ENCODE data around the gene GPR55. TPM values are rescaled to one million over a fixed set of nuclear protein-coding genes. Genes with fewer than 3 reads are reported as not detected.
A peak's percentile ranks its signal among the peaks of the same experiment; 100 is the strongest.
"Not testable (repeated sequence)": the region's sequence is repeated elsewhere in the genome, so short reads cannot be mapped to it uniquely, and the experiment has no call there.

The GPR55 gene
- total RNA-seq, 1 donor from 2014 or later = 0.22 TPM

DNA sequence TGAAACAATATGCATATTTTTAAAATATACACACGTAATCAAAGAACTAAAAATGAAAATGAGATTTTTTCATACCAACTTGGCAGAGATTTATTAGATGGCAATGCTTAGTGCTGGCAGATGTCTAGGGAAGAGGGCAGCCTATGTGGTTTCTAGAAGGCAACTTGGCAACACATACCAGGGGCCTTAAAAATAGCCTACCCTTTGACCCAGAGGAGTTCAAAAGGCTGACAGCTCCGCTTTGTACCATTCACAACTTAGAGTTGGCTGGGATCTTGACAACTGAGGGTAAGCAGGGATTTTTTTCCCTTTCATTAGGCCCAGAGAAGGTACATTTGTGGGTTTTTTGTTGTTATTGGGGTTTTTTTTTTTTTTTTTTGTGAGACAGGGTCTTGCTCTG, 26.4 kb upstream of the GPR55 start:
- no peak for DNase-seq (ENCODE audit: low spot score)

DNA sequence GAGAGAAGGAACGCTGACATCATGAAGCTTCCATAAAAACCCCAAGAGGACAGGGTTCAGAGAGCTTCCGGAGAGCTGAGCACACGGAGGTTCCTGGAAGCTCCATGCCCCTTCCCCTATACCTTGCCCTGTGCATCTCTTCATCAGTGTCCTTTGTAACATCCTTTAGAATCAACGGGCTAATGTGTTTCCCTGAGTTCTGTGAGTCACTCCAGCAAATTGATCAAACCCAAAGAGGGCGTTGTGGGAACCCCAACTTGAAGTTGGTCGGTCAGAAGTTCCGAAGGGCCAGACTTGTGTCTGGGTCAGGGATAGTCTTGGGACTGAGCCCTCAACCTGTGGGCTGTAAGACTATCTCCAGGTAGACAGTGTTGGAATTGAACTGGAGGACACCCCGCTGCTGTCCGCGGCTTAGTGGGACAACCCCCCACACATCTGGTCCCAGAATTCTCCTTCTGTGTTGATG, 25.9 kb upstream of the GPR55 start:
- no peak for DNase-seq (ENCODE audit: low spot score)

- DNase-seq (ENCODE audit: low spot score) = no peak
Observed at GRCh38 chr2:230949966-230950873, 25.2 kb upstream of the GPR55 start.

DNA sequence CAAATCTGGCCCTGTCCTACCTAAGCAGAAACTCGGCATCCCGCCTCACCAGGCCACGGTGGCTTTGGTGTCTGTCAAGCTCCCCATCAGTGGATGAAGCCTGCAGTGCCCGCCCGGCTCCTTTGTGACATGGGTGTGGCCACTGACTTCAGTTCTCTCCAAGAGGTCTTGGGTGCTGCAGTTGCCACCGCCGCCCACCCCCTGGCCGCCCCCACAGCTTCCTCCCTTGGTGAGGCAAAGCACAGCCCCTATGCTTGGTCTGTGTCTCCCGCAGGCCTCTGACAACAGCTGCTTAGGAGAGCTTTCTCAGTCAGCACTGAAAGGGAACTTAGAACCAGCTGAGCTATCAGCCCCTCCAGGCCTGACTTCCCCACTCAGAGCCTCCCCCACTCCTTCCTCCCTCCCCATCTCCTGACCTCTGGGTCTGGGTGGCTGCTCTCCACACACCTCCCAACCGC, 22.9 kb upstream of the GPR55 start:
- DNase-seq (ENCODE audit: low spot score) = peak; percentile 88

GRCh38 chr2:230947235-230947576, 22.2 kb upstream of the GPR55 start:
- DNase-seq (ENCODE audit: low spot score) = no peak

DNA sequence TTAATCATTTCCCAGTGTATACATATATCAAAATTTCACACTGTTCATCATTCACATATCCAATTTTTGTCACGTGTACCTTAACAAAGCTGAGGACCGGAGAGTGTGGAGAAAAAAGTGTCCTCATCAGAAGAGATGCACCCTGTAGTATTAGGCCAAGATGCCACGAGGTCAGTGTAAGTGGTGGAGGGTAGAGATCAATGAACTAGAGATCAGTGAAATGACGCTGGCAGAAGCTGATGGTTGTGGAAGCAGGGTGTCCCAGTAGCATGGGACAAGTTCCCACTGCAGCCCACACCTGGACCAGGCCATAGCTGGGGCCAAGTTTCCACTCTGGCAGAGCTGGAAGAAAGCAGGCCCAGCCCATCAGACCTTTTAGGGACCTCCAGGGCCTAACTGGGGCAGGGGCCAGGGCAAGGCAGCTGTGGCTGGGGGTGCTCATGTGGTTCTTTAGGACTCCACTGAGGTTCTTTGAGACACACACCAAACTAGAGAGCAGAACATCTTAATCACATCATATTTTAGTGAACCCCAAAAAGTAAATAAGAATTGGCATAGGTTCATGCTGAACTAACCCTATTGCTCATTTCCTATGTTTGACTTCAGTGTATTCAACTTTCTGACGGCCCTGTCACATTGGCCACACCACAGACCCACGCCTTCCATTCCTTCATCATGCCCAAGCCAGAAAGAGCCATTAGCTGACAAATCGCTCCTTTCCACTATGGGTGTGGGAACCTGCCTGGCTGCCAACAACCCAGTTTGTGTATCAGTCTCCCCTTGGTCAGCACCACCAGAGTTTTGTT, 21.6 kb upstream of the GPR55 start:
- DNase-seq (ENCODE audit: low spot score) = no peak

GRCh38 chr2:230944757-230945372, 19.8 kb upstream of the GPR55 start:
- DNase-seq (ENCODE audit: low spot score) = no peak

DNA sequence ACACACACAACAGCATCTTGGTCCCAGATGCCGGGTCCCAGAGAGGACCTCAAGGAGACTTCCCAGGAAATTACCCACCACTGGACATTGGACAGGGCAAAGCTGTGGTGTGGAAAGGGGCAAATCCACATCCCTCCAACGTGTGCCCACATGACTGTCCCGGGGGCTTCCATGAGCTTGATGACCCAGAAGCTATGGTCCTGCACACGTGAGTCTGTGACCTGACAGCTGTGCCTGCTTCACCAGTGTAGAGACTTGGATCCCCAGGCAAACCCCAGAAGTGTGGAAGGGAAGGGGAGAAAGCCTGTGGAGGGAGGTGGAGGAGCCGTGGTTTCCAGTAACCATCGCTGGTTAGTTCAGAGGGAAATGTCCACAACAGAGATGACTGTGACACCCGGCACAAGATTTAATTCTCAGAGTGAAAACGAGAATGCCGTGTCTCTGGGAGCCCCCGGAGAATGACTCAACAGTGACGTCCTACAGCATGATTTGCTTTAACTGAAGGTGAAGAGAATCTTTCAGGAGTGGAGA, 19.1 kb upstream of the GPR55 start:
- no peak for DNase-seq (ENCODE audit: low spot score)

- no peak for DNase-seq (ENCODE audit: low spot score)
Observed at GRCh38 chr2:230942920-230943896, 18.2 kb upstream of the GPR55 start.

DNA sequence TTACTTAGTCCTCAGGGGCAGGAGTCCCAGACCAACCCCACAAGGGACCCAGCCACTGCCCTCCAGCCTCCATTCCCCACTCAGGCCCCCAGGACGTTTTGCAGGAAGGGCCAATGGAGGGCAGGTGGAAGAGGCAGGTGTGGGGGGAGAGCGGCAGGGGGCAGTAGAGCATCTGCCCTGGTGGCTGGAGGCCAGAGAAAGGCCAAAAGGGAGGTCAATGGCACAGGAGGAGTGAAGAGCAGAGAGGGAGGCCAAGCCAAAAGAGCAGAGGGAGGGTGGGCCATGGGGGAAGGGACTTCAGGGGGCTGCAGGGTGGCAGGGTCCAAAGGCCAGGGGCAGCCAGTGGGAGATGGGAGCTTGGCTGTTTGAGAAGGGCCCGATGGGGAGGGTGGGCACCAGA, 17.3 kb upstream of the GPR55 start:
- peak; percentile 62 for DNase-seq (ENCODE audit: low spot score)

DNA sequence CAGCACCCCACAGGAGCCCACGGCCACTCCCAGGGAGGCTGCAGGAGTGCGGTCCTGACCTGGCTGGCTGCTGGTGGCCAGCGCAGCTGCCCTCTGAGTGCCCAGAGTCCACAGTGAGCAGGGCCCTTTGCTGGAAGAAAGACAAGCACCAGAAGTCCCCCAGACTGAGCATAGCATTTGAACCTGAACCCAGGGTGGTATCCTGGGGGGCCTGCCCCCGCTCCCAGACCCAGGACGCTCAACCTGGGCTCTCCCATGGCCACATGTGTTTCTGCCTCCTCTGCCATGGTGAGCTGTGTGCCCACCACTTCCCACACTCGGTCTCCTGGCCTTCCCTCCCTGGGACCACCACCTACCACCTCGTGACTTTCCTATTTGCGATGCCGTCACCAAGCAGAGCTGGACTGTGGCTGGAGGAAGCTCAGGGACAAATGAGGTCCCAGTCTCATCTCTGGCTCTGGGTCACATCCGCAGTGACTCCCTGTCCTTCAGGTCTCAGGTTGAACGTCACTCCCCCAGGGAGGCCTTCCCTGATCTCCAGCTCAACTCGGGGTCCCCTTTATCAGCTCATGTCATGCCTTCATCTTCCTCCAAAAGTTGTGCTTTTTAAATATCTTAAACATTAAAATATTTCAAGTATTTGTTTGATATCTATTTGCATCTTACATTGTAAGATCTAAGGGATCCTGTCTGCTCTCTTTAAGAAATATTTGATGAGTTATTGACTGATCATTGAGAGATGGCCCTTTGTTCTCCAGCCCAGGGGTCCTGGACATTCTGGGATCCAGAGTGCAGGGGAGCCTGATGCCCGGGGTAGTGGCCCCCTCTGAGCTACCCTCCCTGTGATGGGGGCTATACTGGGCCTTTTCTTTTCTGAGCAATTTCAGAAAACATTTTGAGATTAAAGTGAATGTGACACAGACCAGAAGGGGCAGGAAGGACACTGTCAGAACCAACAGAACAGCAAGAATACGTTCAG, 16.4 kb upstream of the GPR55 start:
- DNase-seq (ENCODE audit: low spot score) = peak; percentile 68

DNA sequence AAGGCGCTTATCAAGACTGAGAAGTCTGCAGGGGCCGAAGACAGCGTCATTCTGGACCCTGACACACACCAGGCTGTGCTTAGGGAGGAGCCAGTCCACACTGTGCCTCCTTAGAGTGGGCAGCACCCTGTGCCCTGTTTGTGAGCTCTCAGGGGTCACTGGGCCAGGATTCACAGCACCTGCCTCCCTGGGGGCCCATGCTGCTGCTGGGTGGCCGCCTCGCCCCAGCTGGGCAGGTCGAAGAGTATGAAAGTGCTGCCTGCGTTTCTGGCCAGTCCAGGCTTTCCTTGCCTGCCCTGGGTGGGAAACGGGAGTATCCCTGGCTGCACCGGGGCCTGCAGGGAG, 15.4 kb upstream of the GPR55 start:
- peak; percentile 81 for DNase-seq (ENCODE audit: low spot score)

- DNase-seq (ENCODE audit: low spot score) = peak; percentile 80
Observed at GRCh38 chr2:230939691-230940470, 14.8 kb upstream of the GPR55 start.

DNA sequence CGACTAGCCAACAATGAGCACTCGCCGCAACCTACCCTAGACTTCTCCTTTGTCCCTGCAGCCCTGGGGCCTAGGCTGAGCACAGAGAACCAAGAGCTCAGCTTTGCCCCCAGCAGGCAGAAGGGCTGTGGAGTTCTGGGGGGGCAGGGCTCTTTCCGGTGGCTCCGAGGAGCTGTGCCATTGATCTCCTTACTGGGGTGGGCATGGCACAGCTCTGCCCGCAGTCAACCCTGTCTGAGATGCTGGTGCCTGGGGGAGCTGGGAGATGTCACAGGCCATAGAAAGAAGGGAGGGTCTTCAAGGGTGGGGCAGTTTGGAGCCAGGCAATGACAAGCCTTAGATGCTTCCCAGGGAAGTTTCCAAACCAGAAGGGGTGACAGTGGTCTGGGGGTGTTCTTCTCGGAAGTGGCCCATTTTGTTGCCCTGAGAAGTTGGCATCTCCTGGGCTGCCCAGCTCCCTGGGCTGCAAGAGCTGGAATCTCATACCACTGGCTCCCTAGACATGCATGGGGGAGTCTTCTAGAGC, 14.1 kb upstream of the GPR55 start:
- DNase-seq (ENCODE audit: low spot score) = peak; percentile 81

DNA sequence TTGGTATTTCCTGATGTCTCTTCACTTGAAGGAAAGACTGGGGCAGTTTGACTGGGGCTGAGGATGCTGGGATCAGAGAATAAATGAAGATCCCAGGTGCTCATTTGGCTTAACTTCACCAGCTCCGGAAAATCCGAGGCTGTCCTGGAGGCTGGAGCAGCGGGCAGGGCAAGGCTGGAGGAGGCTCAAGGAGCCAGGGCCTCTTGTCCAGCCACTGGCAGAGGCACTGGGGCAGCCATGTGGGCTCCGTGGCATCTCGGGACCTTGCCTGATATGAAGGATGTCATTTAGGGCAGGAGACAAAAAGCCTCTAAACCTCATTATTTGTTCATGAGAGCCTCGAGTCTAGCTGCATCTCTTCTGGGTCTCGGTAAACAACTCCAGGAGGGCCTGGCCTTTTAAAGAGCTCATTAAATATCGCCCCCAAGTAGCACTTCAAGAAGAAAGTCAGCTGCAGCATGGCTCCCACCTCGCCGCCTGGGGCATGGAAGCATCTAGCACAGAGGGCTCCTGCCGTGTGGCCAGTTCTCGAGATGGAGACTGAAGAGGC, 13.5 kb upstream of the GPR55 start:
- DNase-seq (ENCODE audit: low spot score) = peak; percentile 76

- DNase-seq (ENCODE audit: low spot score) = no peak
Observed at GRCh38 chr2:230938098-230938497, 13.1 kb upstream of the GPR55 start.

- DNase-seq (ENCODE audit: low spot score) = no peak
Observed at GRCh38 chr2:230937362-230937761, 12.3 kb upstream of the GPR55 start.

DNA sequence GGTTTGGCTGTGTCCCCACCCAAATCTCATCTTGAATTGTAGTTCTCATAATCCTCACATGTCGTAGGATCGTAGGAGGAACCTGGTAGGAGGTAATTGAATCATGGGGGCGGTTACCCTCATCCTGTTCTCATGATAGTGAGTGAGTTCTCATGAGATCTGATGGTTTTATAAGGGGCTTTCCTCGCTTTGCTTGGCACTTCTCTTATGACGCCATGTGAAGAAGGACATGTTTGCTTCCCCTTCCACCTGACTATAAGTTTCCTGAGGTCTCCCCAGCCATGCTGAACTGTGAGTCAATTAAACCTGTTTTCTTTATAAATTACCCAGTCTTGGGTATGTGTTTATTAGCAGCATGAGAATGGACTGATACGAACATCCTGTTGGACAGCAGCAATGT, 11.2 kb upstream of the GPR55 start:
- DNase-seq (ENCODE audit: low spot score) = not testable (repeated sequence)

Measured in mesenteric fat pad (tissue), 1 donor.